Breast epithelium (tissue), 4 donors: ENCODE data around the gene MTIF2. TPM values are rescaled to one million over a fixed set of nuclear protein-coding genes. Genes with fewer than 3 reads are reported as not detected.
"Not testable (repeated sequence)": the region's sequence is repeated elsewhere in the genome, so short reads cannot be mapped to it uniquely, and the experiment has no call there.

ENCODE experiments used
- DNase-seq, 2 donors: peaks; one replicate each; pipeline ENCODE4 v3.0.0-alpha.2; 2019; ENCODE audit warnings: low spot score in 2 of 2
- H3K27ac ChIP-seq, 2 donors: fragments of 200-600 bp; sonication (generic) in 1 of 2; one replicate each; pipeline ENCODE4 v1.5.1; 2016 to 2019; ENCODE audit warnings: mild to moderate bottlenecking in 1 of 2
- H3K27me3 ChIP-seq, 2 donors: fragments of 200-600 bp; sonication (generic) in 1 of 2; one replicate each; pipeline versions ENCODE4 v1.5.1 to v1.6.0; 2017 to 2019; ENCODE audit warnings: control low read depth in 1 of 2, mild to moderate bottlenecking in 1 of 2
- H3K36me3 ChIP-seq: fragments of 200-600 bp; one replicate; pipeline ENCODE4 v1.5.1; 2019
- H3K4me1 ChIP-seq, 2 donors: fragments of 200-600 bp; sonication (generic); one replicate each; pipeline ENCODE4 v1.5.1; 2016 to 2019; ENCODE audit warnings: control low read depth in 1 of 2
- H3K4me3 ChIP-seq, 3 donors: fragments of 200-600 bp; sonication (generic); 1 replicate in 2 of 3; 2 replicates in 1 of 3; pipeline ENCODE4 v1.5.1; 2016 to 2019; ENCODE audit warnings: mild to moderate bottlenecking in 3 of 3, moderate library complexity in 2 of 3
- H3K9me3 ChIP-seq, 2 donors: fragments of 200-600 bp; sonication (generic) in 1 of 2; one replicate each; pipeline ENCODE4 v1.5.1; 2016 to 2019; ENCODE audit warnings: control low read depth in 1 of 2
- POLR2A ChIP-seq: fragments of 450-650 bp; IDR thresholded peaks from one replicate; pipeline ENCODE4 v1.6.1; 2016; ENCODE audit warnings: antibody characterized with exemption, mild to moderate bottlenecking, moderate library complexity
- POLR2AphosphoS5 ChIP-seq, 3 donors: sonication (generic); formaldehyde crosslinking; IDR thresholded peaks; one replicate each; pipeline ENCODE4 v1.6.1; 2017; ENCODE audit warnings: antibody characterized with exemption in 3 of 3
- intact Hi-C: fragments of 100-400 bp; cut with DNase I; formaldehyde crosslinking; loops from one replicate; pipeline ENCODE4 v1.15.1; 2023; ENCODE audit warnings: low total_unique reads
- total RNA-seq, 3 donors: library from RNA; depleted of rRNA; stranded (reverse); fragments of >200 nt; gene quantifications; one replicate each; pipeline ENCODE4 v1.1.0, GENCODE V29; 2016
- TF ChIP-seq, protein P1 (sequence below), 3 donors: fragments of 450-650 bp; IDR thresholded peaks; one replicate each; pipeline ENCODE4 v1.5.1; 2016 to 2017; ENCODE audit warnings: antibody characterized with exemption in 3 of 3, mild to moderate bottlenecking in 3 of 3, moderate library complexity in 3 of 3

Gene MTIF2
- total RNA-seq, 3 donors from 2014 or later, result 23.2 to 25.3 (median 23.6) TPM

GRCh38 chr2:55200416-55200815 lies 68.6 kb downstream of the MTIF2 start:
- Histone ChIP-seq H3K27ac (no peak overlapping the region), H3K27me3 (no peaks in the 10 kb centered on the region), H3K4me3 (no peak overlapping the region), H3K9me3 (no peaks in the 10 kb centered on the region), H3K4me1 (no peaks in the 10 kb centered on the region), H3K36me3 (no peaks in the 10 kb centered on the region)
- no peak for DNase-seq
- intact Hi-C loops, result no loop called here
- TF ChIP-seq POLR2AphosphoS5 (IDR thresholded peaks at IDR 0.05) (no peak), POLR2A (no peak)
- TF ChIP-seq, protein P1, sequence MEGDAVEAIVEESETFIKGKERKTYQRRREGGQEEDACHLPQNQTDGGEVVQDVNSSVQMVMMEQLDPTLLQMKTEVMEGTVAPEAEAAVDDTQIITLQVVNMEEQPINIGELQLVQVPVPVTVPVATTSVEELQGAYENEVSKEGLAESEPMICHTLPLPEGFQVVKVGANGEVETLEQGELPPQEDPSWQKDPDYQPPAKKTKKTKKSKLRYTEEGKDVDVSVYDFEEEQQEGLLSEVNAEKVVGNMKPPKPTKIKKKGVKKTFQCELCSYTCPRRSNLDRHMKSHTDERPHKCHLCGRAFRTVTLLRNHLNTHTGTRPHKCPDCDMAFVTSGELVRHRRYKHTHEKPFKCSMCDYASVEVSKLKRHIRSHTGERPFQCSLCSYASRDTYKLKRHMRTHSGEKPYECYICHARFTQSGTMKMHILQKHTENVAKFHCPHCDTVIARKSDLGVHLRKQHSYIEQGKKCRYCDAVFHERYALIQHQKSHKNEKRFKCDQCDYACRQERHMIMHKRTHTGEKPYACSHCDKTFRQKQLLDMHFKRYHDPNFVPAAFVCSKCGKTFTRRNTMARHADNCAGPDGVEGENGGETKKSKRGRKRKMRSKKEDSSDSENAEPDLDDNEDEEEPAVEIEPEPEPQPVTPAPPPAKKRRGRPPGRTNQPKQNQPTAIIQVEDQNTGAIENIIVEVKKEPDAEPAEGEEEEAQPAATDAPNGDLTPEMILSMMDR (IDR thresholded peaks at IDR 0.05), result no peak

DNA sequence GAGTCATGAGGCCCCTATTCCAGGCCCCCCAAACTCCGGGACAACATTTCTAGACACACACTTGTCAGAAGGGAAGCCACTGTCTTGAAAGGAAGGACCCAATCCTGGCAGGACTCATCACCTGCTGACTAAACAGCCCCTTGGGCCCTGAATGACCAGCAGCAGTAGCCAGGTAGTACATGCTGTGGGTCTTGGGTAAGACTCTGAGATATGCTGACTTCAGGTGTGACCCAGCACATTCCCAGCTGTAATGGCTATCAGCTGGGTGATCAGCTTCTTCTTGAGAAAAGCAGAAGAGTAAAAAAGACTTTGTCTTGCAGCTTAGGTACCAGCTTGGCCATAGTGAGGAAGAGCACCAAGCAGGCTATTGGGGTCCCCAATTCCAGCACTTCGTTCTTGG lies 72.5 kb downstream of the MTIF2 start:
- no peak for DNase-seq

GRCh38 chr2:55191888-55192287 lies 77.1 kb downstream of the MTIF2 start:
- H3K4me1 ChIP-seq, intact Hi-C loops: not testable (repeated sequence)

More for the DNA sequence above, 72.5 kb downstream of the MTIF2 start:
- H3K4me1 ChIP-seq, result no peaks in the 10 kb centered on the region
- no peak overlapping the region for H3K4me3 ChIP-seq
- intact Hi-C loops, result no loop called here
- H3K9me3 ChIP-seq, result no peaks in the 10 kb centered on the region
- no peak for TF ChIP-seq POLR2AphosphoS5 (IDR thresholded peaks at IDR 0.05)
- H3K27me3 ChIP-seq, result no peaks in the 10 kb centered on the region
- H3K27ac ChIP-seq, result no peak overlapping the region
- H3K36me3 ChIP-seq, result no peaks in the 10 kb centered on the region

DNA sequence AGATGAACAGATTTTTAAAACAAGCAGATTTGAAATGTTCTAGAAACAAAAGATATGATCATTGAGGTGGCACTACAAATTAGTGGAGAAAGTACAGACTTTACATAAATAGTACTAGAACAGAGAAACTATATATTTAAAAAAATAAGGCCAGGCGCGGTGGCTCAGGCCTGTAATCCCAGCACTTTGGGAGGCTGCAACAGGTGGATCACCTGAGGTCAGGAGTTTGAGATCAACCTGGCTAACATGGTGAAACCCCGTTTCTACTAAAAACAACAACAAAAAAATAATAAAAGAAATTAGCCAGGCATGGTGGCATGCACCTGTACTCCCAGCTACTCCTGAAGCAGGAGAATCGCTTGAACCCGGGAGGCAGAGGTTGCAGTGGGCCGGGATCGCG lies 82.2 kb downstream of the MTIF2 start:
- H3K27ac ChIP-seq, H3K4me3 ChIP-seq, H3K36me3 ChIP-seq, intact Hi-C loops, DNase-seq, H3K4me1 ChIP-seq, H3K9me3 ChIP-seq, H3K27me3 ChIP-seq: not testable (repeated sequence)

More at GRCh38 chr2:55191888-55192287, 77.1 kb downstream of the MTIF2 start:
- H3K27ac ChIP-seq, H3K36me3 ChIP-seq, H3K27me3 ChIP-seq, H3K9me3 ChIP-seq, DNase-seq, H3K4me3 ChIP-seq: not testable (repeated sequence)

Other genes starting within 250 kb of the MTIF2 start
- gene RTN4, start 218.8 kb downstream of the MTIF2 start, total RNA-seq, result 100 to 1,000 TPM; 188 to 419 (median 201) TPM
- 10 to 100 TPM in 2 of 3 donors, 1 to 10 TPM in 1; 3.5 to 20.8 (median 17.7) TPM for gene CLHC1, start 36.9 kb downstream of the MTIF2 start, total RNA-seq
- 1,000 to 10,000 TPM; 1,531 to 3,365 (median 3,229) TPM for gene RPS27A, start 36.5 kb downstream of the MTIF2 start, total RNA-seq
- 10 to 100 TPM; 36.1 to 74.6 (median 50.1) TPM for gene CCDC88A, start 150.6 kb upstream of the MTIF2 start, total RNA-seq